ENCODE results near the gene CPN1.

DNA sequence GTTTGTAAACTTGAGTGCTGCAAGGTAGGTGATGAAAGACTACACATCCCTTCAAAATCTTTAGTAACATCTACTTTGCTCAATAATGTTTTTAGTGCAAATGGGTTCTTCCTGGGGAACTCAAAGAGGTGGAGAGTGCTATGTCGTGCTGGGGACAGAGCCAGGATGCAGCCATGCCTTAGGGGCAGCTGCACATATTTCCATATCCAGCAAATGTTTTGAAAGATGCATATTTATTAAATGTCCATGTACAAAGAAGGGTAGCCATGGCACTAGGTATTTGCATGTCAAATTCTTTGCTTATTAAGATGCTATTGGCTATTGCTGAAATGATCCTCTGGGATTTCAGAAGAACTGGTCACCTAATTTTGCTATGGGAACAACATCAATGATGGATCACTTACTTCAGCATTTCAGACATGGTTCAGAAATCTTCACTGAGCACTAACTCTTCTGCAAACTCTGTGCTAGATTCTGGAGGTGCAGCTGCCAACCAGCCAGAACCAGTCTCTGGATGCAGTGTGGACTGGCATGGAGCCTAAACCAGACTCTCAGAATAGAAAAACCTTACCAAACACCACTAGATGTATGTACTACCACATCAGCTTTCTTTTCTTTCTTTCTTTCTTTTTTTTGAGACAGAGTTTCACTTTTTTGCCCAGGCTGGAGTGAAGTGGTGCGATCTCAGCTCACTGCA, 40.2 kb downstream of the CPN1 start:
- no peak for TF ChIP-seq POLR2A (IDR thresholded peaks at IDR 0.05)
- TF ChIP-seq, protein P1, sequence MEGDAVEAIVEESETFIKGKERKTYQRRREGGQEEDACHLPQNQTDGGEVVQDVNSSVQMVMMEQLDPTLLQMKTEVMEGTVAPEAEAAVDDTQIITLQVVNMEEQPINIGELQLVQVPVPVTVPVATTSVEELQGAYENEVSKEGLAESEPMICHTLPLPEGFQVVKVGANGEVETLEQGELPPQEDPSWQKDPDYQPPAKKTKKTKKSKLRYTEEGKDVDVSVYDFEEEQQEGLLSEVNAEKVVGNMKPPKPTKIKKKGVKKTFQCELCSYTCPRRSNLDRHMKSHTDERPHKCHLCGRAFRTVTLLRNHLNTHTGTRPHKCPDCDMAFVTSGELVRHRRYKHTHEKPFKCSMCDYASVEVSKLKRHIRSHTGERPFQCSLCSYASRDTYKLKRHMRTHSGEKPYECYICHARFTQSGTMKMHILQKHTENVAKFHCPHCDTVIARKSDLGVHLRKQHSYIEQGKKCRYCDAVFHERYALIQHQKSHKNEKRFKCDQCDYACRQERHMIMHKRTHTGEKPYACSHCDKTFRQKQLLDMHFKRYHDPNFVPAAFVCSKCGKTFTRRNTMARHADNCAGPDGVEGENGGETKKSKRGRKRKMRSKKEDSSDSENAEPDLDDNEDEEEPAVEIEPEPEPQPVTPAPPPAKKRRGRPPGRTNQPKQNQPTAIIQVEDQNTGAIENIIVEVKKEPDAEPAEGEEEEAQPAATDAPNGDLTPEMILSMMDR (IDR thresholded peaks at IDR 0.05): no peak
